Measurements from ENCODE around the gene MTA3. TPM values are rescaled to one million over a fixed set of nuclear protein-coding genes. Genes with fewer than 3 reads are reported as not detected.

MTA3 gene
- total and polyA plus RNA-seq, 2 of the 8 experiments (the other 6 are each of a cell fraction or from before 2014, with no cell fraction given) = 125 to 184 TPM

GRCh38 chr2:42607101-42607637 lies 38.7 kb downstream of the MTA3 start (continued):
- TF ChIP-seq CHD7 (IDR thresholded peaks at IDR 0.05; ENCODE audit: insufficient replicate concordance, low read length) (no peak), ATF3 (IDR thresholded peaks at IDR 0.05; ENCODE audit: insufficient read depth, low read depth, low read length) (no peak), SP2 (IDR thresholded peaks at IDR 0.05; ENCODE audit: low read length) (no peak), RNF2 (IDR thresholded peaks at IDR 0.05; ENCODE audit: borderline replicate concordance, low read depth, low read length, missing control alignments, poor library complexity, severe bottlenecking) (no peak), CTBP2 (IDR thresholded peaks at IDR 0.05; ENCODE audit: borderline replicate concordance, insufficient read depth, insufficient read length, low read length) (no peak), NANOG (IDR thresholded peaks at IDR 0.05; ENCODE audit: insufficient read depth, low read depth, low read length, poor library complexity, severe bottlenecking) (no peak), RAD21 (IDR thresholded peaks at IDR 0.05 in 1 of 2, conservative IDR thresholded peaks at IDR 0.05 in 1 of 2; ENCODE audit: low read depth in 2 of 2, low read length in 2 of 2) (no peak), KDM1A (IDR thresholded peaks at IDR 0.05; ENCODE audit: borderline replicate concordance, low read length) (no peak), CBX8 (IDR thresholded peaks at IDR 0.05; ENCODE audit: borderline replicate concordance, low read depth, low read length) (no peak)

All from H1 (cell line).